Measurements from ENCODE around the gene UPK3A.
"Not testable (repeated sequence)": the region's sequence is repeated elsewhere in the genome, so short reads cannot be mapped to it uniquely, and the experiment has no call there.

Gene UPK3A

GRCh38 chr22:45285263-45286058 is 712 bp downstream of the UPK3A start:
- DNase-seq, result no peak

GRCh38 chr22:45286854-45287551 is 2.3 kb downstream of the UPK3A start:
- no peak for DNase-seq

GRCh38 chr22:45290410-45290936 is 5.7 kb downstream of the UPK3A start:
- DNase-seq, result peak; percentile 51

GRCh38 chr22:45291061-45291930 is 6.5 kb downstream of the UPK3A start:
- DNase-seq, result no peak

- no peak for DNase-seq
Observed at GRCh38 chr22:45291931-45292290, 7.2 kb downstream of the UPK3A start.

- DNase-seq, result no peak
Observed at GRCh38 chr22:45292731-45293442, 8.1 kb downstream of the UPK3A start.

GRCh38 chr22:45294030-45294429 is 9.3 kb downstream of the UPK3A start:
- DNase-seq, result no peak

GRCh38 chr22:45295004-45295403 is 10.3 kb downstream of the UPK3A start:
- not testable (repeated sequence) for DNase-seq

- no peak for DNase-seq
Observed at GRCh38 chr22:45295492-45295891, 10.7 kb downstream of the UPK3A start.

- DNase-seq, result no peak
Observed at GRCh38 chr22:45296628-45297297, 12.0 kb downstream of the UPK3A start.

GRCh38 chr22:45298934-45299505 is 14.3 kb downstream of the UPK3A start:
- DNase-seq, result no peak

GRCh38 chr22:45302751-45303150 is 18.0 kb downstream of the UPK3A start:
- DNase-seq, result no peak

GRCh38 chr22:45303181-45303580 is 18.4 kb downstream of the UPK3A start:
- no peak for DNase-seq

- no peak for DNase-seq
Observed at GRCh38 chr22:45304971-45305370, 20.2 kb downstream of the UPK3A start.

- no peak for DNase-seq
Observed at GRCh38 chr22:45305456-45306075, 20.8 kb downstream of the UPK3A start.

- no peak for DNase-seq
Observed at GRCh38 chr22:45306139-45306538, 21.4 kb downstream of the UPK3A start.

- no peak for DNase-seq
Observed at GRCh38 chr22:45308391-45308956, 23.7 kb downstream of the UPK3A start.

GRCh38 chr22:45308957-45309421 is 24.2 kb downstream of the UPK3A start:
- no peak for DNase-seq

GRCh38 chr22:45309422-45310227 is 24.9 kb downstream of the UPK3A start, which contains the start of gene FAM118A:
FAM118A (plus strand) TSS chr22:45309934; CDS start chr22:45322380, 12,446 bp downstream.
- DNase-seq, result peak; percentile 79
